HepG2 (cell line): ENCODE measurements around the gene ARFIP1. TPM values are rescaled to one million over a fixed set of nuclear protein-coding genes. Genes with fewer than 3 reads are reported as not detected.

Experiments used
- ATAC-seq: fragments of 200-7000 bp; cut with Tn5 transposase; 3 replicates; pipeline ENCODE4 v1.9.1; 2020; ENCODE audit warnings: mild to moderate bottlenecking, moderate library complexity
- BruUV-seq: library from RNA; stranded (reverse); fragments of 400-500 nt; replicated peaks from 2 replicates; lab custom pipeline; 2021; lab: Mats Ljungman, UMichigan
- CTCF ChIA-PET: fragments of 300-600 bp; formaldehyde crosslinking; extraction: SDS; loops from one replicate; lab custom pipeline; 2021; ENCODE audit warnings: low total read pairs, inconsistent platforms, low intra/inter-chr PET ratio; lab: Yijun Ruan, JAX
- POLR2A ChIA-PET: fragments of 350-600 bp; sonication (Branson Sonifier 250); formaldehyde crosslinking; loops from one replicate; lab custom pipeline; 2020; ENCODE audit warnings: antibody characterized with exemption, inconsistent platforms; lab: Yijun Ruan, JAX
- DNase-seq: peaks from one replicate; pipeline ENCODE4 v3.0.0-alpha.2; 2015; ENCODE audit warnings: low spot score
- FAIRE-seq: peaks from 3 replicates; lab custom pipeline; 2011; peaks lifted over from hg19 to GRCh38; lab: Jason Lieb, UNC
- H2AFZ ChIP-seq: one replicate; pipeline ENCODE4 v1.6.1; 2011; ENCODE audit warnings: low read length, inconsistent platforms
- H3K27ac ChIP-seq: fragments of 300-600 bp; 3 replicates; pipeline ENCODE4 v1.8.0; 2011; ENCODE audit warnings: mixed run types, mild to moderate bottlenecking, mixed read lengths, low read length, inconsistent platforms; ENCODE audit not compliant: insufficient read depth; ENCODE audit errors: extremely low read length
- H3K27me3 ChIP-seq, 2 experiments: fragments of 200-600 bp in 1 of 2; 2 replicates in 1 of 2; 3 replicates in 1 of 2; pipeline versions ENCODE4 v1.6.0 to v1.8.0; 2011; ENCODE audit warnings: low read length in 2 of 2, mild to moderate bottlenecking in 2 of 2, moderate library complexity in 2 of 2, inconsistent platforms in 1 of 2; ENCODE audit not compliant: insufficient read depth in 2 of 2, control insufficient read depth in 1 of 2
- H3K36me3 ChIP-seq, 2 experiments: fragments of 200-600 bp in 1 of 2; replicated peaks in 1 of 2; 2 replicates in 1 of 2; 3 replicates in 1 of 2; pipeline versions ENCODE4 v1.5.1 to v1.8.0; 2011; ENCODE audit warnings: low read length in 2 of 2, inconsistent platforms in 1 of 2; ENCODE audit not compliant: insufficient read depth in 2 of 2, control insufficient read depth in 1 of 2
- H3K4me1 ChIP-seq: 2 replicates; pipeline ENCODE4 v1.5.1; 2012; ENCODE audit warnings: low read length, inconsistent platforms; ENCODE audit not compliant: insufficient read depth
- H3K4me2 ChIP-seq: 2 replicates; pipeline ENCODE4 v1.6.0; 2011; ENCODE audit warnings: low read depth, low read length, inconsistent platforms
- H3K4me3 ChIP-seq, 3 experiments: fragments of 200-600 bp in 1 of 3; sonication (generic), shearing (Covaris generic) in 1 of 3; replicated peaks in 1 of 3; 2 replicates each; pipeline ENCODE4 v1.5.1; 2011 to 2016; ENCODE audit warnings: low read length in 3 of 3, inconsistent platforms in 2 of 3, low read depth in 2 of 3, mild to moderate bottlenecking in 2 of 3, control low read depth in 1 of 3, mixed read lengths in 1 of 3; ENCODE audit not compliant: insufficient read depth in 1 of 3
- H3K79me2 ChIP-seq: one replicate; pipeline ENCODE4 v1.6.1; 2011; ENCODE audit warnings: low read length, inconsistent platforms; ENCODE audit not compliant: insufficient read depth
- H3K9ac ChIP-seq: 2 replicates; pipeline ENCODE4 v1.6.0; 2011; ENCODE audit warnings: mild to moderate bottlenecking, low read depth, low read length, inconsistent platforms; ENCODE audit not compliant: insufficient read depth
- H3K9me3 ChIP-seq: 2 replicates; pipeline ENCODE4 v1.5.1; 2012; ENCODE audit warnings: mild to moderate bottlenecking, low read length
- H4K20me1 ChIP-seq: 2 replicates; pipeline ENCODE4 v1.6.0; 2011; ENCODE audit warnings: inconsistent platforms, mild to moderate bottlenecking, low read length, moderate library complexity; ENCODE audit not compliant: insufficient read depth
- DMAP1 ChIP-seq: IDR thresholded peaks from 2 replicates; pipeline ENCODE4 v1.6.1; 2016
- EZH2 ChIP-seq: conservative IDR thresholded peaks from 2 replicates; pipeline ENCODE4 v1.6.1; 2012; ENCODE audit warnings: mild to moderate bottlenecking, low read depth, low read length, moderate library complexity
- PHF20 ChIP-seq: sonication (generic); formaldehyde crosslinking; IDR thresholded peaks from 2 replicates; pipeline ENCODE4 v1.5.0; 2020; ENCODE audit warnings: mild to moderate bottlenecking, missing genetic modification reagents
- POLR2AphosphoS2 ChIP-seq: IDR thresholded peaks from 2 replicates; pipeline ENCODE4 v1.6.1; 2011; ENCODE audit warnings: low read depth, low read length, improper control_type of control experiment
- PRMT3 ChIP-seq: sonication (generic); formaldehyde crosslinking; IDR thresholded peaks from 2 replicates; pipeline ENCODE4 v1.8.1; 2022; ENCODE audit warnings: low read depth, mild to moderate bottlenecking, moderate library complexity, missing genetic modification reagents, borderline replicate concordance
- RNF2 ChIP-seq: fragments of 450-650 bp; conservative IDR thresholded peaks from 2 replicates; pipeline ENCODE4 v1.6.1; 2016; ENCODE audit warnings: low read depth
- SMYD3 ChIP-seq: sonication (generic); formaldehyde crosslinking; IDR thresholded peaks from 2 replicates; pipeline ENCODE4 v1.8.1; 2023; ENCODE audit warnings: mild to moderate bottlenecking, missing genetic modification reagents
- SOX6 ChIP-seq, 2 experiments: fragments of 450-650 bp in 1 of 2; sonication (generic) in 1 of 2; formaldehyde crosslinking in 1 of 2; IDR thresholded peaks; 2 replicates each; pipeline versions ENCODE4 v1.4.0 to v1.6.1; 2017 to 2020; ENCODE audit warnings: antibody characterized with exemption in 1 of 2, mild to moderate bottlenecking in 1 of 2, missing genetic modification reagents in 1 of 2
- TCF7 ChIP-seq: sonication (generic); IDR thresholded peaks from 2 replicates; pipeline ENCODE4 v1.6.1; 2016; ENCODE audit warnings: antibody characterized with exemption, low read depth
- ZNF232 ChIP-seq: sonication (generic); formaldehyde crosslinking; IDR thresholded peaks from 2 replicates; pipeline ENCODE4 v1.4.0; 2020; ENCODE audit warnings: missing genetic modification reagents, borderline replicate concordance
- ZNF337 ChIP-seq: sonication (generic); formaldehyde crosslinking; IDR thresholded peaks from 2 replicates; pipeline ENCODE4 v1.5.1; 2020; ENCODE audit warnings: missing genetic modification reagents, low read depth, mild to moderate bottlenecking, borderline replicate concordance
- ZNF367 ChIP-seq: sonication (generic); formaldehyde crosslinking; IDR thresholded peaks from 2 replicates; pipeline ENCODE4 v1.4.0; 2020; ENCODE audit warnings: missing genetic modification reagents, borderline replicate concordance
- ZNF547 ChIP-seq: sonication (generic); formaldehyde crosslinking; IDR thresholded peaks from 2 replicates; pipeline ENCODE4 v1.5.1; 2020; ENCODE audit warnings: mild to moderate bottlenecking, missing genetic modification reagents
- ZNF792 ChIP-seq: IDR thresholded peaks from 2 replicates; pipeline ENCODE4 v1.6.1; 2016
- WGBS: methylation state at CpG from one replicate; pipeline ENCODE4 v1.1.6; 2017; ENCODE audit warnings: low lambda C conversion rate; 5-methylcytosine and 5-hydroxymethylcytosine counted together
- in situ Hi-C: cut with HindIII; loops from 2 replicates; pipeline ENCODE4 v1.10.0; 2017; ENCODE audit warnings: low pct_unique_long_range_greater_than_20kb; ENCODE audit not compliant: extremely low pct_ligation_motif_present
- intact Hi-C: fragments of 100-400 bp; cut with micrococcal nuclease; formaldehyde crosslinking; loops from one replicate; pipeline ENCODE4 v1.10.0; 2022; ENCODE audit not compliant: unreplicated experiment
- polyA plus RNA-seq, 8 experiments: library from polyadenylated mRNA; depleted of rRNA in 3 of 8; stranded (reverse) in 7 of 8; unstranded in 1 of 8; fragments of >200 nt; fragmentation: Illumina TruSeq in 4 of 8; extraction: Trizol in 4 of 8; gene quantifications; 2 replicates each; pipeline versions ENCODE4 v1.2.1 to v1.2.3, GENCODE V29; 2011 to 2016; ENCODE audit warnings: low read depth in 4 of 8, missing spikeins in 1 of 8, mixed read lengths in 1 of 8; ENCODE audit not compliant: insufficient read depth in 1 of 8
- total RNA-seq, 5 experiments: library from RNA; depleted of rRNA; stranded (reverse); fragments of >200 nt; fragmentation: Illumina TruSeq; extraction: Trizol; gene quantifications; 2 replicates each; pipeline ENCODE4 v1.2.3, GENCODE V29; 2016; ENCODE audit warnings: low read depth in 1 of 5
- TF ChIP-seq, protein P1 (sequence below): sonication (generic); formaldehyde crosslinking; IDR thresholded peaks from 2 replicates; pipeline ENCODE4 v1.5.0; 2020; ENCODE audit warnings: missing genetic modification reagents
- TF ChIP-seq, protein P2 (sequence below): sonication (generic); IDR thresholded peaks from 2 replicates; pipeline ENCODE4 v1.6.1; 2016; ENCODE audit warnings: low read depth, borderline replicate concordance
- TF ChIP-seq, protein P3 (sequence below): sonication (generic); formaldehyde crosslinking; IDR thresholded peaks from 2 replicates; pipeline ENCODE4 v1.5.0; 2020; ENCODE audit warnings: missing genetic modification reagents
- TF ChIP-seq, protein P4 (sequence below): sonication (generic); formaldehyde crosslinking; IDR thresholded peaks from 2 replicates; pipeline ENCODE4 v1.9.0; 2022; ENCODE audit warnings: missing genetic modification reagents, mild to moderate bottlenecking, borderline replicate concordance
- TF ChIP-seq, protein P5 (sequence below): sonication (generic); formaldehyde crosslinking; conservative IDR thresholded peaks from 2 replicates; pipeline ENCODE4 v1.8.0; 2022; ENCODE audit warnings: low read depth, missing genetic modification reagents

ARFIP1 gene
- total and polyA plus RNA-seq, 2 of the 13 experiments (the other 11 are each of a cell fraction or from before 2014, with no cell fraction given): 9.9 to 27.7 TPM

DNA sequence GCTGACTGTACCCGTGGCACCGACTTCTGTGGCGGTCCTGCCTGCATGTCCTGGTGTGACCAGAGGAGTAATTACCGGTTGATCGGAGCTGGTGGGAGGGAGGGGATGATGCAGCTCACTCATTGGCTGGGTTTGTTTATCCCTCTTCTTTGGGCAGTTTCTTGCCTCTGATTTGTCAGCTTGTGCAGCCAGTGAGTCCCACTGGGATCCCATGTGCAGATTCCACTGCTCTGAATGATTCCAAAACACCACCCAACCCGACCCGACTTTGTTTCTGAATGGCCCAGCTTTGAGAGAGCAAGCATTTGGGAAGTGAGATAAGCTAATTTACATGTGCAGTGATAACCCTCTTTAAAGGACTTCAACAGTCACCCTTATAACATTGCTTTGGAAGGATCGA, 170.2 kb downstream of the ARFIP1 start:
- no peak for FAIRE-seq
- H3K27me3 ChIP-seq: peaks cover 0 to 4% of the 10 kb centered on the region in 2 experiments; a peak in 1 of 5 replicates
- intact Hi-C loops: loop anchor here (10.0 kb wide), 2 partner anchors 135 to 175 kb away; partner anchors contain the start of genes ARFIP1 and TIGD4
- BruUV-seq: no TSS peak
- no peak for ATAC-seq
- TF ChIP-seq PRMT3 (CRISPR knock-in tag) (no peak), ZNF792 (CRISPR knock-in tag) (no peak), POLR2AphosphoS2 (no peak), ZNF547 (CRISPR knock-in tag) (no peak), TCF7 (no peak), SOX6 (IDR thresholded peaks at IDR 0.05) (no peak), SOX6 (CRISPR knock-in tag; IDR thresholded peaks at IDR 0.05) (no peak), ZNF337 (CRISPR knock-in tag) (no peak), ZNF232 (CRISPR knock-in tag) (no peak), DMAP1 (no peak), SMYD3 (no peak), RNF2 (no peak), PHF20 (no peak), EZH2 (no peak), ZNF367 (no peak)
- TF ChIP-seq, protein P1, sequence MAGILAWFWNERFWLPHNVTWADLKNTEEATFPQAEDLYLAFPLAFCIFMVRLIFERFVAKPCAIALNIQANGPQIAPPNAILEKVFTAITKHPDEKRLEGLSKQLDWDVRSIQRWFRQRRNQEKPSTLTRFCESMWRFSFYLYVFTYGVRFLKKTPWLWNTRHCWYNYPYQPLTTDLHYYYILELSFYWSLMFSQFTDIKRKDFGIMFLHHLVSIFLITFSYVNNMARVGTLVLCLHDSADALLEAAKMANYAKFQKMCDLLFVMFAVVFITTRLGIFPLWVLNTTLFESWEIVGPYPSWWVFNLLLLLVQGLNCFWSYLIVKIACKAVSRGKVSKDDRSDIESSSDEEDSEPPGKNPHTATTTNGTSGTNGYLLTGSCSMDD (CRISPR knock-in tag): no peak
- TF ChIP-seq, protein P2, sequence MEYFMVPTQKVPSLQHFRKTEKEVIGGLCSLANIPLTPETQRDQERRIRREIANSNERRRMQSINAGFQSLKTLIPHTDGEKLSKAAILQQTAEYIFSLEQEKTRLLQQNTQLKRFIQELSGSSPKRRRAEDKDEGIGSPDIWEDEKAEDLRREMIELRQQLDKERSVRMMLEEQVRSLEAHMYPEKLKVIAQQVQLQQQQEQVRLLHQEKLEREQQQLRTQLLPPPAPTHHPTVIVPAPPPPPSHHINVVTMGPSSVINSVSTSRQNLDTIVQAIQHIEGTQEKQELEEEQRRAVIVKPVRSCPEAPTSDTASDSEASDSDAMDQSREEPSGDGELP: no peak
- TF ChIP-seq, protein P3, sequence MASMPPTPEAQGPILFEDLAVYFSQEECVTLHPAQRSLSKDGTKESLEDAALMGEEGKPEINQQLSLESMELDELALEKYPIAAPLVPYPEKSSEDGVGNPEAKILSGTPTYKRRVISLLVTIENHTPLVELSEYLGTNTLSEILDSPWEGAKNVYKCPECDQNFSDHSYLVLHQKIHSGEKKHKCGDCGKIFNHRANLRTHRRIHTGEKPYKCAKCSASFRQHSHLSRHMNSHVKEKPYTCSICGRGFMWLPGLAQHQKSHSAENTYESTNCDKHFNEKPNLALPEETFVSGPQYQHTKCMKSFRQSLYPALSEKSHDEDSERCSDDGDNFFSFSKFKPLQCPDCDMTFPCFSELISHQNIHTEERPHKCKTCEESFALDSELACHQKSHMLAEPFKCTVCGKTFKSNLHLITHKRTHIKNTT (CRISPR knock-in tag): no peak
- TF ChIP-seq, protein P4, sequence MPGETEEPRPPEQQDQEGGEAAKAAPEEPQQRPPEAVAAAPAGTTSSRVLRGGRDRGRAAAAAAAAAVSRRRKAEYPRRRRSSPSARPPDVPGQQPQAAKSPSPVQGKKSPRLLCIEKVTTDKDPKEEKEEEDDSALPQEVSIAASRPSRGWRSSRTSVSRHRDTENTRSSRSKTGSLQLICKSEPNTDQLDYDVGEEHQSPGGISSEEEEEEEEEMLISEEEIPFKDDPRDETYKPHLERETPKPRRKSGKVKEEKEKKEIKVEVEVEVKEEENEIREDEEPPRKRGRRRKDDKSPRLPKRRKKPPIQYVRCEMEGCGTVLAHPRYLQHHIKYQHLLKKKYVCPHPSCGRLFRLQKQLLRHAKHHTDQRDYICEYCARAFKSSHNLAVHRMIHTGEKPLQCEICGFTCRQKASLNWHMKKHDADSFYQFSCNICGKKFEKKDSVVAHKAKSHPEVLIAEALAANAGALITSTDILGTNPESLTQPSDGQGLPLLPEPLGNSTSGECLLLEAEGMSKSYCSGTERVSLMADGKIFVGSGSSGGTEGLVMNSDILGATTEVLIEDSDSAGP (CRISPR knock-in tag): no peak
- TF ChIP-seq, protein P5, sequence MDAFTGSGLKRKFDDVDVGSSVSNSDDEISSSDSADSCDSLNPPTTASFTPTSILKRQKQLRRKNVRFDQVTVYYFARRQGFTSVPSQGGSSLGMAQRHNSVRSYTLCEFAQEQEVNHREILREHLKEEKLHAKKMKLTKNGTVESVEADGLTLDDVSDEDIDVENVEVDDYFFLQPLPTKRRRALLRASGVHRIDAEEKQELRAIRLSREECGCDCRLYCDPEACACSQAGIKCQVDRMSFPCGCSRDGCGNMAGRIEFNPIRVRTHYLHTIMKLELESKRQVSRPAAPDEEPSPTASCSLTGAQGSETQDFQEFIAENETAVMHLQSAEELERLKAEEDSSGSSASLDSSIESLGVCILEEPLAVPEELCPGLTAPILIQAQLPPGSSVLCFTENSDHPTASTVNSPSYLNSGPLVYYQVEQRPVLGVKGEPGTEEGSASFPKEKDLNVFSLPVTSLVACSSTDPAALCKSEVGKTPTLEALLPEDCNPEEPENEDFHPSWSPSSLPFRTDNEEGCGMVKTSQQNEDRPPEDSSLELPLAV (CRISPR knock-in tag): no peak
- TF ChIP-seq, all 625 proteins: peak for 0
- no peaks in the 10 kb centered on the region for H3K36me3 ChIP-seq
- no peaks in the 10 kb centered on the region for H3K79me2 ChIP-seq
- WGBS: 85% methylated on average over 8 of the region's 8 CpGs
- H3K9ac ChIP-seq: no peak overlapping the region
- H3K4me2 ChIP-seq: no peak overlapping the region
- H2AFZ ChIP-seq: no peak overlapping the region
- CTCF ChIA-PET: no interaction called here
- POLR2A ChIA-PET: no interaction called here
- in situ Hi-C loops: no loop called here
- H3K4me1 ChIP-seq: peaks cover 18% of the 10 kb centered on the region
- no peak overlapping the region for H3K4me3 ChIP-seq
- H3K9me3 ChIP-seq: no peaks in the 10 kb centered on the region
- H4K20me1 ChIP-seq: no peaks in the 10 kb centered on the region
- no peak overlapping the region for H3K27ac ChIP-seq
- DNase-seq: no peak
